ENCODE results near the gene TACC2.

Gene TACC2

GRCh38 chr10:122124808-122125207 is 135.8 kb downstream of the TACC2 start:
- DNase-seq, result no peak

DNA sequence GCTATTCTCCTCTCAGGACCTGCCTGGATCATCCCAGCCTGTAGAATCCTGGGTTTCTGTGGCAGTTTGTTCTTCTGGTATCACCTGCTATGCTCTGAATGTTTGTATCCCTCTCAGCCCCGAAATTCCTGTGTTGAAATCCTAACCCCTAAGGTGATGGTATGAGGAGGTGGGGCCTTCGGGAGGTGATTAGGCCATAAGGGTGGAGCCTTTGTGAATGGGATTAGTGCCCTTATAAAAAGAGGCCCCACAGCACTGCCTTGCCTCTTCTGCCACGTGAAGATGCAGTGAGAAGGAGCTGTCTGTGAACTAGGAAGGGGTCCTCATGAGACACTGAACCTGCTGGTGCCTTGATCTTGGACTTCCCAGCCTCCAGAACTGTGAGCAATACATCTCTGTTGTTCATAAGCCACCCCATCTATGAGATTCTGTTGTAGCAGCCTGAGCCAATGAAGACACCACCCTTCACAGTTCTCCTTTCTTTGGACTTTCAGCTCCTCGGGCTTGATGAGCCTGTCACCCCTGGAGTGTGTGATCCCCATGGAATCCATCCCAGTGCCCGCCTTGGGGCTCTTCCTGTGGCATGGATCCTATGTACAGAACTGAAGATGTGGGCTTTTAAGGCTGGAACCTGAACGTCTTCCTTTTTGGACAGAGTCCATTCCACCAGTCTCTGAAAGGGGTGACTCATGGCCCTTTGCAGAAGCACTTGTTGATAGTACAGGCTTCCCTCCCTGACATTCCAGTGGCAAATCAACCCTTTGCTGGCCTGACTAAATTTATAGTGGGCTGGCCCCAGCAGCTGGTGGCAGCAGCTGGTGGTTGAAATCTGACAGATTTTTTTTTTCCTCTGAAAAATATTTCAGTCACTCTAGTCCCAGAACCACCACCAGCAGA is 138.0 kb downstream of the TACC2 start:
- peak; percentile 88 for DNase-seq

- peak; percentile 83 for DNase-seq
These were observed 139.0 kb downstream of the TACC2 start for GRCh38 chr10:122127943-122128342.

DNA sequence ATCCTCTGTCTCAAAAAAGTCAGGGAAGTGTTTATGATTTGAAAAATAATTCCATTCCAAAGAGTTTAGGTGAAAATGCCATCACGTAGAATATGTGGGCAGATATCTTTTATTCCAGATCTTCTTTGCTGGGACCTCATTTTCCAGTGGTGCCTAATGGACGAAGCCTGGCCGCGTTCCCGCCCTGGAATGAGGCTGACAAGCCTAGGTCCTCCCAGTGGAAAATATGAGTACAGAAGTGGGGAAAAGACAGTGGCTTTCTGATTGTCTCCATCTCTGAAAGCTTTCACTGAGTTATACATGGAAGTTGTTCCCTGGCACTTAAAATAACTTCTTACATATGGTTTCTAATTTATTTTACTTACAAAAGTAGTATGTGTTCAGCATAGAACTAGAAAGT is 139.4 kb downstream of the TACC2 start:
- no peak for DNase-seq

GRCh38 chr10:122130474-122131110 is 141.6 kb downstream of the TACC2 start:
- no peak for DNase-seq

GRCh38 chr10:122132331-122132755 is 143.4 kb downstream of the TACC2 start:
- peak; percentile 69 for DNase-seq

GRCh38 chr10:122132882-122133565 is 144.1 kb downstream of the TACC2 start:
- no peak for DNase-seq

DNA sequence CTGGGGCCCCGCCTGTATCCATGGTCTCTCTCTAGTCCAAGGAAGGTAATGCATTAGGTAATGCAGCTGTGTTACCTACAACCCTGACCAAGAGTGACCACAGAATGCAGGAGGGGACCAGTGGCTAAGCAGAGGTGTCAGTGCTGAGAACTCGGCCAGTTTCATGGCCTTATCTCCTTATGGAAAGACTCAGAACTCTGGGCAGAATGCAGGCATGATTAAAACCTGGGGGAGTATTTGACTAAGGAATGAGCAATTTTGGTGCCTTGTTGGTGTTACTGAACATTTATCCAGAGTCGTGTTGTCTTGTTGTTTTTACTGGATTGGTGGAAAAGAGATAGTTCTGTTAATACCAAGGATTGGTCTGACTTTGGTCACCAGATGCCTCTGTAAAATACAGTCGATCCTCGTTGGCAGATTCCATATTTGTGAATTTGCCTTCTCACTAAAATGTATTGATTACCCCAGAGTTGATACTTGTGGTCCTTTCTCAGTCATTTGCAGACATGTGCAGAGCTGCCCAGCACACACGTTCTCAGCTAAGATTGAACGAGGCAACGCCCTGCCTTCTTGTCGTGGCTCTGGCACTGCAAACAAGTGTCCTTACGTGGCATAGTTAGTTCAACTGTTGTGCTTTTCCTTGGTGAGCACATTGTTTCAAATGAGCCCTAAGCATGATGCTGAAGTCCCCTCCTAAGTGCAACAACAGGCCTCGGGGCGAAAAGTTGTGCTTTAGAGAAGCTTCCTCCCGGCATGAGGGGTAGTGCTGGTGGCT is 146.5 kb downstream of the TACC2 start:
- no peak for DNase-seq

DNA sequence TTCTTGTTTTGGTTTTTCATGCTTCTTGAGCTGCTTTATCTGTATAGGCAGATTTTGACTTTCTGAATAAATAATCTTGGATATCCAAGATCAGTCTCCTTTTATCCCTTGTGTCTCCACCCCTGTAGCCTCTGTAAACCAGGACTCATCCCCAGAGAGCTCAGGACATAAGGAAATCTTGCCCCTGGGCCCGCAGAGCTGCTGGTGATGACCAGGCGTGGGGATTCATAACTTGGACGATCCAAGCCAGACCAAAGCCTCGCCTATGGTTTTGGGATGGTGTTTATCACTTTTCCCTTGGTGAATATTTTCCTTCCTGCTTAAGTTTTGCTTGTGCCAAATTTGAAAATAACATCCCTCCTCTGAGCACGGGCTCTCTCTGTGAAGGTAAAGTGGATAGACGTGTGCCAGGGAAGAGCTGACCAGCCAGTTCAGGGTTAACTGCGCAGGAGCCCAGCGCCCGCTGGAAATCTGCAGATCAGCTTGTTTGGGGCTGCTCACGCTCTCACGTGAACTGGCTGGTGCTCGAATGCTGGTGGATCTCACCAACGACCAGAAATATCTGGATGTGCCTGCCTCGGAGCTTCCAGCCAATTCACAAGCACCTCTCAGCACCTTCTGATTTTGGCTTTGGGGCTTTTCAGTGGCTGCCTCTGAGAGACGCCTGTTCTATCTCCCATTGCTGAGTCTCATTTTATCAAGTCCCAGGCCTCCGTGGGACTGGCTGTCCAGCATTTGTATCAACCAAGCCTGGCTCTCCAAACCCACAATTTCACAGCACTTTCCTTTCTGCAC is 150.1 kb downstream of the TACC2 start:
- DNase-seq, result no peak

- no peak for DNase-seq
These were observed 150.7 kb downstream of the TACC2 start for GRCh38 chr10:122139627-122140170.

DNA sequence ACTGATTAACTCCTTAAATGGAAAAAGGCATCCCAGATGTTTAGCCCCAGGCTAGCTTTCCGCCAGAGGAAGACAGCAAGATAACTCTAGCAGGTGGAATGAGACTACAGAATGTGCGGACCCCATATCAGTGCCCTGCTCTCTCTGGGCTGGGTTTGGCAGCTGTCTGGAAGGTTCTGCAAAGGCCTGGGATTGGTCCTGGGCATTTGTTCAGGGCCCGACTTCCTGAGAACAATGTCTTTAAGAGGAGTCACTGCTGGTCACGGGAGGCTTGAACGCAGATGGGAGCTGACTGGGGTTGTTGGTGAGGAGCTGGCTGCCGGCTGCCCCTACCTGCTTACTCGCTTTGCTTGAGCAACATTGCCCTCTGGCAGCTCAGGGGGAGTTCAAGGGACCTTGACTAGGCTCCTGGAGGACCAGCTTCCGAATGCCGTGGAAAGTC is 151.5 kb downstream of the TACC2 start:
- DNase-seq, result no peak

DNA sequence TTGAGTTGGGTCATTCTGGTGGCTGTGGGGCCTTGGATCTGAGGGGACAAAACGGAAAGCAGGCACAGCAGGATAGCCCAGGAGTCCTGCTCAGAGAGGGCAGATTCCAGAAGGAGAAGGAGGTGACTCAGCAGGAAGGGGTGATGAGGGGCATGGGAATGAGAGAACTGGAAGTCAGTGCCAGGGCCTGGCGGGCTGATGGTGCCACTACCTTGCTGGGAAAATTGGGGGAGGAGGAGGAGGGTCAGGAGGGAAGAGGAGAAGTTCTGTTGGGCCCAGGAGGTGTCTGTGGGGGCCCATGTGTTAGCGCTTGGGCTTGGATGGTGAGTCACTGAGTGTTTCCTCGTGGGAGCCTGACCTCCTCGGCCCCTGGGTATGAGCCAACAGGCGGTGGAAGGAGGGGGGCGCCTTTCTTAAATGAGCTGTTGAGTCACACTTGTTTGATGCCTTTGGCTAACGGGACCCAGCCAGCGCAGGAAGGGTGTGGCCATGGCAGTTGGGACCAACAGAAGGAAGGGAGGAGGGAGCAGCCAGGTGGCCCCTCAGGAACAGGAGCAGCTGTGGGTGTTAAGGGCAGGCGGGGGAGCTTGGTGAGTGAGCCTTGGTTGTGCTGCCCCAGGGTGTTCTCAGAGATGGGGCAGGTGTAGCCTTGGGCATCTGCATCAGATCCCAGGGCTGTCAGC is 152.1 kb downstream of the TACC2 start:
- DNase-seq, result peak; percentile 90

- no peak for DNase-seq
These were observed 153.1 kb downstream of the TACC2 start for GRCh38 chr10:122141821-122142640.

GRCh38 chr10:122142641-122143237 is 153.8 kb downstream of the TACC2 start:
- no peak for DNase-seq

DNA sequence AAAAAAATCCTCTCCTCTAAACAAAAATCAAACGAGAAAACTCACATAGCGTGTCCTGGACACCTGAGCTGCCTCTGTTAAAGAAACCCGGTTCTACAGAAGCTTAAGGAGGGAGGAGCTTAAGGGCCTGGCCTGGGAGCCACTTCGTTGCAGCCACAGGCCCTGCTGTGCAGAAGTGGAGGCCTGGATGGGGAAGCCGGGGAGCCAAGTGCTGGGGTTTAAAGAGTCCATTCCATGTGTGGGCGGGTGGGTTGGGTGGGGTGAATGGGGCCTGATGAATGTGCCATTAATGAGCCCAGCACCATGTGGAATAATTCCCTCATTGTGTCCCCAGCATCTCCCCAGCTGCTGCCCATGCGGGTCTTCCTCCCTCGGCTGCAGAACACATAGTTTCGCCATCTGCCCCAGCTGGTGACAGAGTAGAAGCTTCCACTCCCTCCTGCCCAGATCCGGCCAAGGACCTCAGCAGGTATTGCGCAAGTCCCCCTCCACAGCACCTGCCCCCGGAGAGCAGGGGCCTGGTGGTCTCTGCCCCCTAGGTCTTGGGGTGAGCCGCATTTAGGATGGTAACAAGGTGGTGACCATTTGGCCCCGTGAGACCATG is 154.4 kb downstream of the TACC2 start:
- no peak for DNase-seq

DNA sequence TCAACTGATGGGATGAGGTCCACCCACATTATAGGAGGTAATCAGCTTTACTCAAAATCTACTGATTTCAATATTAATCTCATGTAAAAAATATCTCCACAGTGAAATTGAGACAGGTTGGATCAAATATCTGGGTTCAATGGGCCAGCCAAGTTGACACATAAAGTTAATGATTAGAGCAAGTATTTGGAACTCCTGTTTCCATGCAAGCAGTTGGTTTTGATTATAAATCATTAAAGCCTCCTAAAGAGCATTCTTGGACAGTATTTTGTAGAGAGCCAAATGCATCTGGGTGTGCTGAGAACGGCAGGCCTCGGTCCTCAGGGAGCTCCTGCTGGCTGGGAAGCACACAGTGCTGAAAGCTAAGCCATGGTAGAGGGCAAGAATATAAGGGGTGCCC is 155.2 kb downstream of the TACC2 start:
- no peak for DNase-seq

GRCh38 chr10:122145113-122145512 is 156.2 kb downstream of the TACC2 start:
- no peak for DNase-seq

GRCh38 chr10:122147663-122148062 is 158.7 kb downstream of the TACC2 start:
- no peak for DNase-seq

DNA sequence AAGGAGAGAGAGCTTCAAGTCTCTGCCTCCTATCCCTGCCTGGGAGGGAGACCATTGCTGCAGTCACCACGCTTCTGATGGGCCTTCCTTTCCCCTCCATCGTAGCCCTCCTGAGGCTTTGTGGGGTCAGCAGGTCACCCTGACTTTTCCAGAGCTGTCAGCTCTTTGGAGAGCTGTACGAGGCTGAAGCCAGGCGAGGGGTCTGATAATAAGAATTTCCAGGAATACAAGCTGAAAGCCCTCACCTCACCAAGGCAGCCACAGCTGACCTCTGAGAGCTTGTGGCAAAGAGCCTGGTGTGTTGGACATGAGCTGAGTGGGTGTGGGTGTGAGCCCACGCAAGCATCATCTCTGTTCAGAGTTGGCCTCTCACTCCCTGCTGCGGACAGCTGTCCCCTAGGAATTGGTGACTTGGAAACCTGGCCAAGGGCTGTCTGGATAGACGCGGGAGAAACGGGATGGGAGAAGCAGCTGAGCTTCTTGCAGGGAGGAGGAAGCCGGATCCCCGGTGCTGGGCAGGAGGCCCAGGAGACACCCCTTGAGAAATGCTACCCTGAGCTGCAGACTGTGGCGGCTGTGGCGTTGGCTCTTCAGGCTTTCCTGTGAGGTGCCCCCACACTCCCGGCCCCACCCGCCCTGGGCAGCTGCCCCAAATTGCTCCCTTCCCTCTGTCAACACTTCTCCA is 160.1 kb downstream of the TACC2 start:
- no peak for DNase-seq

Measured in islet precursor cell (in vitro differentiated cells).